Adipose tissue (tissue), 3 donors: ENCODE data around the gene DCST2. TPM values are rescaled to one million over a fixed set of nuclear protein-coding genes. Genes with fewer than 3 reads are reported as not detected.

ENCODE experiments used
- H3K27ac ChIP-seq: one replicate; pipeline ENCODE4 v1.5.1; 2013; ENCODE audit warnings: low read depth, low read length
- WGBS, 3 donors: extraction: QIAGEN DNeasy Blood & Tissue Kit; methylation state at CpG; one replicate each; pipeline ENCODE4 v1.1.7; 2013; 5-methylcytosine and 5-hydroxymethylcytosine counted together
- polyA plus RNA-seq, 3 donors: library from polyadenylated mRNA; stranded (reverse); fragments of 200-250 nt; gene quantifications; one replicate each; pipeline ENCODE4 v1.2.3, GENCODE V29; 2013
- donor health status: healthy with polysubstance abuse.
- donor health status: Bipolar disorder and iron deficiency.
- donor health status: healthy.

Gene DCST2
- polyA plus RNA-seq, 3 donors, result 0.48 to 0.86 (median 0.67) TPM

DNA sequence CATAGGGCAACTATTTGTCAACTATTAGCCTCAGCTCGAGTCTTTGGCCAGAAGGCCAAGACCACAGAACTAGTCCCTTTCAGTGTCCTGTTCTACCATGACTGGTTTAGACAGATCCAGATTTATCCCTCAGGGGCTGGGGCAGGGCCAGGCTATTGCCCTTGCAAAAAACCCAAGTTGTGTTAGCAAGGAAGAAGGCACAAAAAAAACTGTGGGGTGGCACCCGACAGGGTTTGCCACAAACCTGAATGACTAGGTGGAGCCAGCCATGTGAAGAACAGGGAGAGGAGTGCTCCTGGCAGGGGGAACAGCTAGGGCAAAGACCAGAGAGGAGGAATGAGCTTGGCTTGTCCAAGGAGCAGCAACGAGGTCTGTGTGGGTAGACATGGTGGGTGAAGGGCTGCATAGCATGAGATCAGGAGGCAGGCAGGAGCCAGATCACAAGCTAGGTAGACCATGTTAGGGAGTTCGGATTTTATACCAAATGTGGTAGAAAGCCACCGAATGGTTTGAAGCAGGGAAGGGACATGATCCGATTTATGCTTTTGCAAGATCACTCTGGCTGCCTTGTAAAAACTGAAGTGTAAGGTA is 4.4 kb upstream of the DCST2 start:
- 82 to 92% (median 87%) methylated on average over 6 of the region's 6 CpGs for WGBS, 3 donors
- no peak overlapping the region for H3K27ac ChIP-seq

- H3K27ac ChIP-seq, result no peak overlapping the region
- 89 to 93% (median 91%) methylated on average over 3 of the region's 3 CpGs for WGBS, 3 donors
Observed at GRCh38 chr1:155037043-155037442, 3.5 kb upstream of the DCST2 start.

GRCh38 chr1:155035936-155036335 is 2.4 kb upstream of the DCST2 start:
- WGBS, 3 donors, result 70 to 86% (median 71%) methylated on average over 2 of the region's 2 CpGs
- H3K27ac ChIP-seq, result no peak overlapping the region

- no peak overlapping the region for H3K27ac ChIP-seq
- 82 to 90% (median 89%) methylated on average over 20 of the region's 20 CpGs for WGBS, 3 donors
Observed at GRCh38 chr1:155034318-155035208, 982 bp upstream of the DCST2 start.

DNA sequence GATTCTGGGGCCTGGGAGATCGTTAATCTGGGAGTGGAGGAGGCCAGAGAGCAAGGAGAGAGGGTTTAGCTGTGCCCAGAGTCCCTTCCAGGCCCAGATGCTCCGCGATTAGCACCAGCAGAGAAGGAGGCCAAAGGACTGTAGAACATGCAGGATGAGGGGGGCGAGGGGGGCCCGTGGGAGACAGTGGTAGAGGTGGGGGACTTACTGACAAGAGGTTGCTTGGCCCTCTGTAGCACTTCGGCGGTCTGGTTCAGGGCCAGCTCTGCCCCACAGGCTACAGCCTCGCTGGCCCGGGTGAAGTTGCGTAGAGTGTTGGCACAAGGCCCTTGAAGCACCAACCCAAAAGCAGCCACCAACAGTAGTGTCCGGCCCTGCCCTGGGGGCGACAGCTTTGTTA is 695 bp downstream of the DCST2 start:
- no peak overlapping the region for H3K27ac ChIP-seq
- WGBS, 3 donors, result 81 to 89% (median 87%) methylated on average over 12 of the region's 12 CpGs

DNA sequence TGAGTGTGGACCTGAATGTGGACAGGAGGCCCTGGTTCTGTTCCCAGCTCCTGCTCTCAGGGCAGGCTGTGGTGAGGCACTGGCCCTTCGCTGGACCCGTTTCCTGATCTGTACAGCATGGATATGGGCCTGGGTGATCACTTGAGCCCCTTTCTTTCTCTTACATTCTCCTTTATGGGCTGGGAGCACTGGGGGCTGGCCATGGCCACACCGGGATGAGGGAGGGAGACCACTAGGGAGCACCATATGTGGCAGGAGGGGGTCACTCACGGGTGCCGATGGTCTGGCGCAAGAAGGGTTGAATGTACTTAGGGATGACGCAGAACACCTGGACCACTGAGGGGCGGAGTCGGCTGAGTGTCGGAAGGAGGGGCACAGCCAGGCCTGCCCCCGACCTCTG is 2.7 kb downstream of the DCST2 start:
- WGBS, 3 donors, result 79 to 84% (median 82%) methylated on average over 8 to 11 of the region's 11 CpGs
- H3K27ac ChIP-seq, result no peak overlapping the region

DNA sequence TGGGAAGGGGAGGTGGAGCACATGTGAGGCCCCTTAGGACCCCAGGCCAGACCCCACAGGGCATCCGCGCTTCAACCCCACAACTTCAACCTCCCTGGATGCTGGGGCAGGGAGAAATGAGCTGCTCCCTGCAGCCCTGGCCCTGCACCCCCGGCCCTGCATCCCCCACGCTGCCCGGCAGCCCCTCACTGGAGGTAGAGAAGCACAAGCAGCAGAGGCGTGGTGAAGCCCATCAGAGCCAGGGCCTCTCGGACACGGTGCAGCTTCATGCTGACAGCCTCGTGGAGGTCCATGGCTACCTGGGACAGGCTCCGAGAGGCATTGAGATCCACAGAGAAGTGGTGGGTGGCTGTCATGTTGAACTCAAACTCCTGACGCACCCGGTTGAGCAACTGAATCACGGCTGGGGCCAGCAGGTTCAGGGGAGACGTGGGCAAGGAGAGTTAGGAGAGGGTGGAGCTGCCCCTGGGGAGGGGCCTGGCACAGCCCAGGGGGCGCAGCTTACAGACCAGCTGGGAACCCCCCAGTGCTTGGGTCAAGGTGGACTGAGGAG is 3.3 kb downstream of the DCST2 start:
- no peak overlapping the region for H3K27ac ChIP-seq
- WGBS, 3 donors, result 85 to 89% (median 86%) methylated on average over 15 of the region's 15 CpGs

GRCh38 chr1:155029513-155030242 is 3.9 kb downstream of the DCST2 start:
- WGBS, 3 donors, result 84 to 87% (median 85%) methylated on average over 15 to 16 of the region's 16 CpGs
- H3K27ac ChIP-seq, result no peak overlapping the region

- no peak overlapping the region for H3K27ac ChIP-seq
- 91 to 95% (median 91%) methylated on average over 6 of the region's 6 CpGs for WGBS, 3 donors
Observed at GRCh38 chr1:155026588-155026987, 7.0 kb downstream of the DCST2 start.

DNA sequence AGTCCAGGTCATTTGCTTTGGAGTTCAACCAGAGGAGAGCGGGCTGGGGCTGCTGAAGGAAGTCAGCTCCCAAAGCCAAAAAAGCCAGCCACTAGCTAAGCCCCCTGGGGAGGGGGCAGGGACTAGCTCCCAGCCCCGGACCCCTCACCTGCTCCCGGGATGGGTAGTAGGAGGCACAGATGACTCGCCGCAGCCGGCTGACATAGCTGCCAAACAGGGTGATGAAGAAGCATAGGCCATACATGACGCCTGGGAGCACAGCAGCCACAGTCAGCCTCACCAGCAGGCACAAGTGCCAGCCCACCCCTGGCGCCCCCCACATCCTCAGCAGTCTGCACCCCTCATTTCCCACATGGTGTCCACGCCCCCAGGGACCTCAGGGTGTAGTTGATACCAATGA is 7.4 kb downstream of the DCST2 start:
- H3K27ac ChIP-seq, result no peak overlapping the region
- WGBS, 3 donors, result 68 to 78% (median 75%) methylated on average over 9 of the region's 9 CpGs

- no peak overlapping the region for H3K27ac ChIP-seq
- 89 to 91% (median 90%) methylated on average over 9 of the region's 9 CpGs for WGBS, 3 donors
Observed at GRCh38 chr1:155024315-155024714, 9.3 kb downstream of the DCST2 start.

GRCh38 chr1:155023627-155024026 is 10.0 kb downstream of the DCST2 start:
- no peak overlapping the region for H3K27ac ChIP-seq
- 74 to 88% (median 83%) methylated on average over 5 of the region's 5 CpGs for WGBS, 3 donors

GRCh38 chr1:155022927-155023236 is 10.7 kb downstream of the DCST2 start:
- 39 to 63% (median 56%) methylated on average over 4 of the region's 4 CpGs for WGBS, 3 donors
- no peak overlapping the region for H3K27ac ChIP-seq

DNA sequence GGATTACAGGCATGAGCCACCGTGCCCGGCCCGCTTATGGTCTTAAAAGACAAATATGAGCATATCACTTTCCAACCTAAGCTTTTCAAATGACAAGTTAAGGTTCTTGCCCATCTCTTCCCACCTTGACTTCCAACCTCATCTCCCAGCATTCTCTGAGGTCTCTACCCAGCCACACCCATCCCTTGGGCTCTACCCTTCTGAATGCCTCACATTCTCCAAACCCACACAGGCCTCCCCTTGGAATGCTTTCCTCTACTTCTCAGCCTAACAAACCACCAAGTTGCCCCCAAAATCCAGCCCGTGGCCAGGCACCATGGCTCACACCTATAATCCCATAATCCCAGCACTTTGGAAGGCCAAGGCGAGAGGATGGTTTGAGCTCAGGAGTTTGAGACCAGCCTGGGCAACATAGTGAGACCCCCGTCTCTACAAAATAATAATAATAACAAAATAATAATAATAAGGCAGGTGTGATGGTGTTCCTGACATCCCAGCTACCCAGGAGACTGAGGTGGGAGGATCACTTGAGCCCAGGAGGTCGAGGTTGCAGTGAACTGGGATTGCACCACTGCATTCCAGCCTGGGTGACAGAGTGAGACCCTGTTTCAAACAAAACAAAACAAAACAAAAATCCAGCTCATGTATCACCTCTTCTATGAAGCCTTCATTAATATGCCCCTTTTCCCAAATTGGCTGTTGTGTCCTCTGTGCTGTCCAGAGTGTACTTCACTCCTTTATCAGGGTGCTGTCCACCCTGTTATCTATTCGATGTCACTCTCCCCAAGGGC is 11.2 kb downstream of the DCST2 start:
- H3K27ac ChIP-seq, result no peak overlapping the region
- 84 to 89% (median 85%) methylated on average over 8 of the region's 8 CpGs for WGBS, 3 donors

GRCh38 chr1:155019377-155020245 is 14.0 kb downstream of the DCST2 start:
- WGBS, 3 donors, result 75 to 87% (median 82%) methylated on average over 11 of the region's 11 CpGs
- H3K27ac ChIP-seq, result no peak overlapping the region

DNA sequence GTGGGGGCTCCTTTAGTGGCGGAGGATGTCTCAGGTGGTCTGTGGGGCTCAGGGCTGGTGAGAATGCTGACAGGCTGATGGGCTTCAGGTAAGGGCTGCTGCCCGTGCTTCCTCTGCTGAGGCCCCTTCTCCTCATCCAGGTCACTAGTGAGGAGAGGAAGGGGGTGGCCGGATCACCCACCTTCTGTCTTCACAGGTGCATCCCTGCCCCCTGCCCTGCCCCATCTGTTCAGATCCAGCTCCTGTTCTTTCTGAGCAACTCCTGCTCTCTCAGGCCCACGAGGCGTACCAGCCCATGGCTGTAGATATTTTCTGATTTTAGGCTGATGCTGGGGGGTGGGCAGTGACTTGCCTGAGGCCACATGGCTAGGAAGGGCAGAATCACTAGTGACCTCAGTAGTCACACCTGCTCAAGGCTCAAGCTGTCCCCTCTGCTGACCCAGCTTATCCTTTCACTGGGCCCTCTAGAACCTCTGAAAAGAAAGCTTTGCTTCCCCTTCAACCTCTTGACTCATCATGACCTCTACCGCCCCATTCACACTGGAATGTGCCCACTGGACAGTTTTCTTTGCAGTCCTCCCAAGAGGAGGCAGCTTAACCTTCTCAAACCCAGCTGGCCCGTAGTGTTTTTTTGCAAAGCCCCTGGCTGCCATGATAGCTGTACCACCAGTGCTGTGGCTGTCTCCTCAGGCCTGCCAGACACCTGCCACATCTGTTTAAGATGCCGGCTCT is 14.8 kb downstream of the DCST2 start:
- H3K27ac ChIP-seq, result no peak overlapping the region
- WGBS, 3 donors, result 84 to 90% (median 85%) methylated on average over 8 of the region's 8 CpGs

DNA sequence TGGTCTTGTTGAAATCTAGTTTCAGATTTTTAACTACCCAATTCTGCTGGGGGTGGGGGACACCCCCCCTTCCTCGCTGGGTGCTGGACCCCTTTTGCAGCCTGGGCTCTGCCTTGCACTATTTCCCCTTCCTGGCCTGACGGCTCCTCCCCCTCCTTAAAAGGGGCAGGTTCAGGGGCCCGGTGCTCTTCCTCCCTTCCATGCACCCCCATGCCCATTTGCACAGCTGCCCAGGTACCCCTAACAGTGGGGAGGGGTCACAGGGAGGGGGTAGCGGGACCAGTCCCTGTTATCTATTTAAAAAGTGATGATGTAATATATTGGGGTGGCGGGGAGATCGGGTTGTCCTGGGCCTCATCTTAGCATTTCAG is 15.7 kb downstream of the DCST2 start:
- WGBS, 3 donors, result 37 to 53% (median 49%) methylated on average over 6 of the region's 6 CpGs
- no peak overlapping the region for H3K27ac ChIP-seq
